Parathyroid adenoma (tissue), 2 donors: ENCODE data around the gene U2AF1L4.

Experiments used
- H2AFZ ChIP-seq: fragments of 300-600 bp; sonication (generic); one replicate; pipeline ENCODE4 v1.7.0; 2017; ENCODE audit warnings: antibody characterized with exemption, mild to moderate bottlenecking
- H3K27ac ChIP-seq: fragments of 300-600 bp; sonication (generic); one replicate; pipeline ENCODE4 v1.7.0; 2017
- H3K27me3 ChIP-seq: fragments of 300-600 bp; sonication (generic); one replicate; pipeline ENCODE4 v1.7.0; 2017; ENCODE audit warnings: low read length; ENCODE audit not compliant: control insufficient read depth, insufficient read depth
- H3K36me3 ChIP-seq: fragments of 300-600 bp; sonication (generic); one replicate; pipeline ENCODE4 v1.7.0; 2017; ENCODE audit warnings: low read length; ENCODE audit not compliant: control insufficient read depth, insufficient read depth
- H3K4me1 ChIP-seq: fragments of 300-600 bp; sonication (generic); one replicate; pipeline ENCODE4 v1.7.0; 2017; ENCODE audit warnings: control low read depth
- H3K4me2 ChIP-seq: fragments of 300-600 bp; sonication (generic); one replicate; pipeline ENCODE4 v1.7.0; 2017; ENCODE audit warnings: low read length
- H3K4me3 ChIP-seq: fragments of 300-600 bp; sonication (generic); one replicate; pipeline ENCODE4 v1.7.0; 2017; ENCODE audit warnings: low read depth, low read length
- H3K79me2 ChIP-seq: fragments of 300-600 bp; sonication (generic); one replicate; pipeline ENCODE4 v1.7.0; 2017; ENCODE audit warnings: control low read depth
- H3K9ac ChIP-seq: fragments of 300-600 bp; sonication (generic); one replicate; pipeline ENCODE4 v1.7.0; 2017; ENCODE audit warnings: mild to moderate bottlenecking
- H3K9me3 ChIP-seq: fragments of 300-600 bp; sonication (generic); one replicate; pipeline ENCODE4 v1.7.0; 2017; ENCODE audit warnings: low read length; ENCODE audit not compliant: control insufficient read depth
- CTCF ChIP-seq: fragments of 300-600 bp; sonication (generic); IDR thresholded peaks from one replicate; pipeline ENCODE4 v1.7.0; 2017; ENCODE audit warnings: antibody characterized with exemption, mild to moderate bottlenecking
- donor health status: primary hyperparathyroidism.

The U2AF1L4 gene

GRCh38 chr19:35791814-35792279, 46.6 kb upstream of the U2AF1L4 start:
- no peaks in the 10 kb centered on the region for H3K79me2 ChIP-seq
- no peak overlapping the region for H3K27ac ChIP-seq
- H3K4me2 ChIP-seq = no peak overlapping the region
- no peaks in the 10 kb centered on the region for H3K27me3 ChIP-seq
- H3K4me1 ChIP-seq = no peaks in the 10 kb centered on the region
- no peak overlapping the region for H2AFZ ChIP-seq
- TF ChIP-seq CTCF = no peak
- no peaks in the 10 kb centered on the region for H3K9me3 ChIP-seq
- no peak overlapping the region for H3K9ac ChIP-seq
- no peak overlapping the region for H3K4me3 ChIP-seq
- H3K36me3 ChIP-seq = no peaks in the 10 kb centered on the region

- Histone ChIP-seq H3K4me3 (no peak overlapping the region), H3K79me2 (no peaks in the 10 kb centered on the region), H3K9ac (no peak overlapping the region), H3K9me3 (no peaks in the 10 kb centered on the region), H2AFZ (no peak overlapping the region), H3K27ac (no peak overlapping the region), H3K4me1 (no peaks in the 10 kb centered on the region), H3K36me3 (no peaks in the 10 kb centered on the region), H3K27me3 (no peaks in the 10 kb centered on the region), H3K4me2 (no peak overlapping the region)
- TF ChIP-seq CTCF = no peak
Measured at GRCh38 chr19:35790981-35791813, 46.0 kb upstream of the U2AF1L4 start.

- TF ChIP-seq CTCF = no peak
- Histone ChIP-seq H3K27me3 (no peaks in the 10 kb centered on the region), H3K36me3 (no peaks in the 10 kb centered on the region), H3K4me3 (no peak overlapping the region), H3K9ac (no peak overlapping the region), H3K9me3 (no peaks in the 10 kb centered on the region), H3K4me2 (no peak overlapping the region), H3K79me2 (no peaks in the 10 kb centered on the region), H3K4me1 (no peaks in the 10 kb centered on the region), H2AFZ (no peak overlapping the region), H3K27ac (no peak overlapping the region)
Measured at GRCh38 chr19:35789978-35790944, 45.0 kb upstream of the U2AF1L4 start.

GRCh38 chr19:35789195-35789977, 44.2 kb upstream of the U2AF1L4 start:
- H3K9me3 ChIP-seq = no peaks in the 10 kb centered on the region
- no peak overlapping the region for H3K4me2 ChIP-seq
- no peaks in the 10 kb centered on the region for H3K27me3 ChIP-seq
- no peaks in the 10 kb centered on the region for H3K36me3 ChIP-seq
- H3K79me2 ChIP-seq = no peaks in the 10 kb centered on the region
- no peak overlapping the region for H3K27ac ChIP-seq
- H3K4me1 ChIP-seq = no peaks in the 10 kb centered on the region
- H3K9ac ChIP-seq = no peak overlapping the region
- H2AFZ ChIP-seq = no peak overlapping the region
- H3K4me3 ChIP-seq = no peak overlapping the region
- no peak for TF ChIP-seq CTCF
